OCI-LY3 (cell line): Measurements from ENCODE around the gene ANO4.

Experiments
- H2AFZ ChIP-seq: fragments of 200-600, 300-600 bp; shearing (Covaris generic); 2 replicates; pipeline ENCODE4 v1.6.0; 2014; ENCODE audit warnings: antibody characterized with exemption, low read depth, low read length
- H3K27ac ChIP-seq: fragments of 200-600, 300-600 bp; sonication (generic); 2 replicates; pipeline ENCODE4 v1.5.1; 2014; ENCODE audit warnings: mild to moderate bottlenecking, low read length, moderate library complexity, mixed read lengths
- H3K27me3 ChIP-seq: fragments of 200-600, 300-600 bp; sonication (generic); 2 replicates; pipeline ENCODE4 v1.6.1; 2014; ENCODE audit warnings: low read depth, low read length, mixed read lengths
- H3K36me3 ChIP-seq: fragments of 200-600, 300-600 bp; sonication (generic); replicated peaks from 2 replicates; pipeline ENCODE3; 2014; ENCODE audit warnings: low read depth, low read length, mixed read lengths
- H3K4me1 ChIP-seq: fragments of 300-600, 200-600 bp; sonication (generic); 2 replicates; pipeline ENCODE4 v1.6.1; 2014; ENCODE audit warnings: low read length, mixed read lengths
- H3K4me2 ChIP-seq: fragments of 200-600, 300-600 bp; sonication (generic); 2 replicates; pipeline ENCODE4 v1.6.1; 2014; ENCODE audit warnings: low read length, mixed read lengths
- H3K4me3 ChIP-seq: fragments of 300-600, 200-600 bp; sonication (generic); 2 replicates; pipeline ENCODE4 v1.5.1; 2014; ENCODE audit warnings: antibody characterized with exemption, mild to moderate bottlenecking, low read length, moderate library complexity
- H3K79me2 ChIP-seq: fragments of 300-600, 200-600 bp; shearing (Covaris generic); 2 replicates; pipeline ENCODE4 v1.6.1; 2014; ENCODE audit warnings: mild to moderate bottlenecking, low read length, mixed read lengths
- H3K9ac ChIP-seq: fragments of 300-600, 200-600 bp; shearing (Covaris generic); 2 replicates; pipeline ENCODE4 v1.6.0; 2014; ENCODE audit warnings: mild to moderate bottlenecking, low read length, moderate library complexity
- H3K9me3 ChIP-seq: fragments of 200-600, 300-600 bp; shearing (Covaris generic); 2 replicates; pipeline ENCODE4 v1.6.1; 2014; ENCODE audit warnings: low read length, mixed read lengths; ENCODE audit not compliant: insufficient read depth
- H4K20me1 ChIP-seq: fragments of 200-600, 300-600 bp; sonication (generic); 2 replicates; pipeline ENCODE4 v1.6.1; 2016; ENCODE audit warnings: low read length, mixed read lengths; ENCODE audit not compliant: insufficient read depth
- CTCF ChIP-seq: fragments of 200-600, 300-600 bp; sonication (generic); IDR thresholded peaks from 2 replicates; pipeline ENCODE4 v1.5.1; 2014; ENCODE audit warnings: antibody characterized with exemption, low read length, low read depth
- EZH2phosphoT487 ChIP-seq: fragments of 200-600 bp; shearing (Covaris generic); IDR thresholded peaks from 2 replicates; pipeline ENCODE4 v1.6.1; 2018; ENCODE audit warnings: antibody characterized with exemption, mixed run types, low read depth

The ANO4 gene

GRCh38 chr12:101076921-101077320, 282.3 kb downstream of the ANO4 start:
- Histone ChIP-seq H4K20me1 (no peaks in the 10 kb centered on the region), H3K4me1 (peaks cover 14% of the 10 kb centered on the region), H3K36me3 (no peaks in the 10 kb centered on the region), H3K4me3 (no peak overlapping the region), H3K4me2 (no peak overlapping the region), H3K79me2 (no peaks in the 10 kb centered on the region), H3K27ac (no peak overlapping the region), H2AFZ (no peak overlapping the region), H3K9me3 (no peaks in the 10 kb centered on the region), H3K9ac (no peak overlapping the region), H3K27me3 (0 out of 2 replicates have a peak, but pooled peaks cover 3% of the 10 kb centered on the region)
- TF ChIP-seq CTCF: no peak
- TF ChIP-seq EZH2phosphoT487: no peak

GRCh38 chr12:101077791-101078528, 283.4 kb downstream of the ANO4 start:
- peaks cover 14% of the 10 kb centered on the region for H3K4me1 ChIP-seq

GRCh38 chr12:101078536-101079285, 284.1 kb downstream of the ANO4 start:
- Histone ChIP-seq H3K9me3 (no peaks in the 10 kb centered on the region), H3K27me3 (peaks cover 12% of the 10 kb centered on the region; the same call in 1 of the 2 replicates), H3K4me2 (peak overlapping the region; percentile 26; the same call in 1 of the 2 replicates), H2AFZ (no peak overlapping the region), H3K36me3 (no peaks in the 10 kb centered on the region), H3K4me1 (peaks cover 14% of the 10 kb centered on the region), H3K79me2 (no peaks in the 10 kb centered on the region), H3K27ac (no peak overlapping the region), H3K9ac (no peak overlapping the region), H4K20me1 (no peaks in the 10 kb centered on the region), H3K4me3 (no peak overlapping the region)
- TF ChIP-seq CTCF: no peak
- TF ChIP-seq EZH2phosphoT487: no peak

More at GRCh38 chr12:101077791-101078528, 283.4 kb downstream of the ANO4 start:
- no peaks in the 10 kb centered on the region for H3K36me3 ChIP-seq
- H3K4me2 ChIP-seq: peak overlapping the region; percentile 26; the same call in 1 of the 2 replicates
- H3K27me3 ChIP-seq: peaks cover 8% of the 10 kb centered on the region; the same call in 1 of the 2 replicates
- no peak overlapping the region for H3K4me3 ChIP-seq
- H3K9ac ChIP-seq: no peak overlapping the region
- H3K9me3 ChIP-seq: no peaks in the 10 kb centered on the region
- H4K20me1 ChIP-seq: no peaks in the 10 kb centered on the region
- H3K27ac ChIP-seq: no peak overlapping the region
- TF ChIP-seq EZH2phosphoT487: no peak
- no peak for TF ChIP-seq CTCF
- H2AFZ ChIP-seq: no peak overlapping the region
- no peaks in the 10 kb centered on the region for H3K79me2 ChIP-seq

- Histone ChIP-seq H3K36me3 (no peaks in the 10 kb centered on the region), H3K9ac (no peak overlapping the region), H3K9me3 (no peaks in the 10 kb centered on the region), H3K79me2 (no peaks in the 10 kb centered on the region), H3K4me1 (peaks cover 14% of the 10 kb centered on the region), H3K4me3 (no peak overlapping the region), H3K27ac (no peak overlapping the region), H2AFZ (no peak overlapping the region), H3K4me2 (no peak overlapping the region), H4K20me1 (no peaks in the 10 kb centered on the region), H3K27me3 (peaks cover 9% of the 10 kb centered on the region; the same call in 1 of the 2 replicates)
- TF ChIP-seq EZH2phosphoT487: no peak
- no peak for TF ChIP-seq CTCF
Observed at GRCh38 chr12:101082706-101083105, 288.1 kb downstream of the ANO4 start.
